ENCODE results near the gene SNUPN.
"Not testable (repeated sequence)": the region's sequence is repeated elsewhere in the genome, so short reads cannot be mapped to it uniquely, and the experiment has no call there.

SNUPN gene

DNA sequence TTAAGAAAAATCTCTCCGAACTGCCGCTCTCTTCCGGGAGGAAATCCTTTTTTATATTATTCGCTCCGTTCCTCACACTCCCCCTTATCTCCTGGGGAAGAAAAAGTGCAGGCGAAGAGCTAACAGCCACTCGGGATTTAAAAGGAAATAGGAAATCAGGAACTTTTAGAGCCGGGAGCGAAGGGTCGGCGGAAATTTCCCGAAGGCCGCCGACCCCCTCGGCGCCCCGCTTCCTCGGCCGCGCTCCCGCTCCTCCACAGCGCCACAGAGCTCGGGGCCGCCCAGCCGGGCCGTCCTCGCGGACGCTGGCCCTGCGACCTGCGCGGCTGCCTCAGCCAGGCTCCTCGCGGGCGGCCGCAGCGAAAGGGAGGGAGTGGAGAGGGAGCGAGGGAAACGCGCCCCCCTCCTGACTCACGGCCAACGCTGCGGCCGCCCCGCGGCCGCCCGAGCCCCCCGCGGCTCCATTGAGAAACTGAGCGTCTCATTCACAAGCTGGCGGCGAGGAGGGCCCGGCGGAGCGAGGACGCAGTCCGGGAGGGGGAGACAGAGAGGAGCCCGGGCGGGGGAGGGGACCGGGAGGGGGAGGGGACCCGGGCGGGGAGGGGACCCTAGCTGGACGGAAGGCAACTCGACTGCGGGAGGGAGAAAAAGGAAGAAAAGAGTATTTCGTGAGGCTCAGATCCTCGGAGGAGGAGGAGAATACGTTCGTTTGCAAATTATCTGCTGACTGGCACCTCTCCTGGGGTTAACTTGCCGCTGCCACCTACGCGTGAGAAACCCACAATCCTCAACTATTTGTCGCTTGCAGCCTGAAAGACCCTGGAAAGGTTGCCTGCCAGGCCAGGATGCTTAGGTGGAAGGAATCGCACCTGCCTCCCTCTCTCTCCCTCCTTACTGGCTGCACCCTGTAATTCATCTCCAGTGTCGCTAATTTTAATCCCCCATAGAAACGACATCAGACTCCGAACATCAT is 46.3 kb downstream of the SNUPN start, which contains the start of gene PTPN9:
Gene PTPN9, minus strand, starts transcription at position 368 of the 973 bp plus-strand sequence. CDS start 539 bp downstream, outside the sequence.
- WGBS (ENCODE audit: insufficient coverage, insufficient read length) = no CpG with 5 or more reads among the region's 78 CpGs
- Histone ChIP-seq H3K36me3 (ENCODE audit: control insufficient read depth, insufficient read depth, low read length) (no peaks in the 10 kb centered on the region), H3K27me3 (ENCODE audit: control insufficient read depth, insufficient read depth, low read length) (no peaks in the 10 kb centered on the region), H3K27ac (ENCODE audit: low read length) (no peak within 1 kb of the TSS), H3K4me3 (ENCODE audit: low read length) (peak within 1 kb of the TSS; percentile 78), H3K4me1 (ENCODE audit: control insufficient read depth, insufficient read depth, low read length) (no peaks in the 10 kb centered on the region), H3K9me3 (ENCODE audit: control insufficient read depth, insufficient read depth, low read length) (no peaks in the 10 kb centered on the region)
- no peak for DNase-seq (ENCODE audit: low read depth, low spot score)

DNA sequence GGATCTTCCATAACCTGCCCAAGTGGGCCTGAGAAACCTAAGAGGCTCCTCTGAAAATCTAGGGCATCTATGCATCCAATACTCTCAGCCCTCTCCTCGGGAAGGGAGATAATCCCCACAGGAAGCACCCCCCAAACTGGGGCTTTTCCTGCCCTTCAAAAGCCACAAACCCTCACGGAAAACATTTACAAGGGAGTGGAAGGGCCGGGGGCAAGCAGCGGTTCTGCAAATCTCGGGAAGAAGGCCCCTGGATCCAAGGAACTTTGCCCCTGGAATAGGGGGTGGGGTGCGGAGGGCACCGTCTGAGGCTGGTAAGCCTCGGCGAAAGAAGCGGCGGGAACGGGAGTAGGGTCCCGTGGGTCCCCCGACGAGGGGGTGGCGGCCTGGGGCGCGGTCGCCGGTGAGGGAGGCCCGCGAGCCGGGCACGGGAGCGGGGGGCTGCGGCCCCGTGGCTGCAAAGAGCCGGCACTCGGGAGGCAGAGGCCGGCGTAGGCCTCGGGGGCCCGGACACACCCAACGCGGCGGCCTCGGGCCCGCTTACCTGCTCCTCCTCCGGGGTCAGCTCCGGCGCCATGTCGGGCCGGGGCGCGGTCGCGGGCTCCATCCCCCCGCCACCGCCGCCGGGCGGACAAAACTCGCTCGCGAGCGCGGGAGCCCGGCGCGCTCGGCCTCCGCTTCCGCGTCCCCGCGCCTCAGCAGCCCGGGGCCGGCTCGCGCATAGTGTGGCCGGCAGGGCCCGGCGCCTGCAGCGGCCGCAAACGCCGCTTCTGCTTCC is 47.2 kb downstream of the SNUPN start:
- H3K4me3 ChIP-seq (ENCODE audit: low read length) = peak overlapping the region; percentile 78
- no peaks in the 10 kb centered on the region for H3K9me3 ChIP-seq (ENCODE audit: control insufficient read depth, insufficient read depth, low read length)
- no peak overlapping the region for H3K27ac ChIP-seq (ENCODE audit: low read length)
- H3K27me3 ChIP-seq (ENCODE audit: control insufficient read depth, insufficient read depth, low read length) = no peaks in the 10 kb centered on the region
- DNase-seq (ENCODE audit: low read depth, low spot score) = no peak
- H3K4me1 ChIP-seq (ENCODE audit: control insufficient read depth, insufficient read depth, low read length) = 0 out of 2 replicates have a peak, but pooled peaks cover 2% of the 10 kb centered on the region
- WGBS (ENCODE audit: insufficient coverage, insufficient read length) = no CpG with 5 or more reads among the region's 77 CpGs
- H3K36me3 ChIP-seq (ENCODE audit: control insufficient read depth, insufficient read depth, low read length) = no peaks in the 10 kb centered on the region

DNA sequence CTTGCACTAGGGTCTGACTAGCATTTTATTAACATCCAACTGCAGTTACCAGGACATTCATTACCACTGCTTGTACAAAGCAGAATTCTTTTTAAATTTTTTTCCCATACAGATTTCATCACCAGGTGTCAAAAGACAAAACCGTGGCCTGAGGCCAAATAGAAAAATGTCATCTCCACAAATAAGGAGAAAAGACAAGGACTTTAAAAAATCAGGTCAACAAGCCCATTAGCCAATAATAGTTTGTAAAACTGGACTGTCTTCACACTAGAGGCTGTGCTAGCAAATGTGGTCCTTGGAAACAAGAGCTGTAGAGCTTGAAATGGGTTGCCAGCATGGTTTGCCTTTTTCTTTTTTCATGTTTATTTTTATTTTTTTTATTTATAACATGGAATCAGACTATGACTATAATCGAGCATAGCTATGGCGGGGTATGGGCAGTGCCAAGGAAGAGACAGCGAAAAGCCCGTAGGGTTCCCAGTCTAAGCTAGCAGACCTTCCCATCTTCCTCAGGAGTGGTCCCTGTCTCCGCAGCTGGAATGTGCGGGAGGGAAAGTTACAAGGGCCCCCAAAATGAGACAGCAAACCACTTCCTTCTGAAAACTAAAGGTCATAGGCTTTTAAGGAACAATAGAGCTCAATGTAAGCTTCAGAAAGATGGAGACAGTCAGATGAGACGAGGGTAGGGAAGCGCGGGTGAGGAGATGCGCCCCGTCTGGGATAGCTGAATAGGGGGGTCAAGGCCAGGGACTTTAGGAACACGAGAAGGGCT is 47.9 kb downstream of the SNUPN start:
- no CpG with 5 or more reads among the region's 13 CpGs for WGBS (ENCODE audit: insufficient coverage, insufficient read length)
- H3K27me3 ChIP-seq (ENCODE audit: control insufficient read depth, insufficient read depth, low read length) = no peaks in the 10 kb centered on the region
- no peaks in the 10 kb centered on the region for H3K36me3 ChIP-seq (ENCODE audit: control insufficient read depth, insufficient read depth, low read length)
- DNase-seq (ENCODE audit: low read depth, low spot score) = no peak
- no peak overlapping the region for H3K27ac ChIP-seq (ENCODE audit: low read length)
- H3K9me3 ChIP-seq (ENCODE audit: control insufficient read depth, insufficient read depth, low read length) = no peaks in the 10 kb centered on the region
- 0 out of 2 replicates have a peak, but pooled peaks cover 2% of the 10 kb centered on the region for H3K4me1 ChIP-seq (ENCODE audit: control insufficient read depth, insufficient read depth, low read length)
- H3K4me3 ChIP-seq (ENCODE audit: low read length) = peak overlapping the region; percentile 78; the same call in 1 of the 2 replicates

DNA sequence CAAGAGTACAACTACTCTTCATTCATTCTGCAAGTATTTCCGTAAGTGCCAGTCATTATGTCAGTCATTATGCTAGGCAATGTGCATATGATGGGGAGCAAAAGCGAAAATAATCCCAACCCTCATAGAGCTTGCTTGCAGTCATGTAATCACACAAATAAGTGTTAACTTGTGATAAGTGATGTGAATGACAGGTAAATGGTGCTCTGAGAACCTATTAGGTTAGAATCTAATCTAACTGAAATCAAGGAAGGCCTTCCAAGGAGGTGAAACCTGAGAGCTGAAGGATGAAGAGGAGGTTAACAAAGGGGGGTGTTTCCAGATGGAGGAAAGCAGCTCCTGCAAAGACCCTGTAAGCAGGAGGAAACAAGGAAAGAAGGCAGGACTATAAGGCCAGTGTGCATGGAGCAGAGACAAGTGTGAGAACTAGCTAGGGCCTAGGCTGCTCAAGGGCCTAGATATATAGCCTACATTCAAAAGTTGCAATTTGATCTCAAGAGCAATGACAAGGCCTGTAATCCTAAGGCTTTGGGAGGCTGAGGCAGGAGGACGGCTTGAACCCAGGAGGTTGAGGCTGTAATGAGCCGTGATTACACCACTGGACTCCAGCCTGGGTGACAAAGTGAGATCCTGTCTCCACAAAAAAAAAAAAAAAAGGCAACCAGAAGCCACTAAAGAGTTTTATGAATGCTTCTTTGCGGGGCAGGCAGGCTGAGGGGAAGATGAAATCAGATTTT is 51.7 kb downstream of the SNUPN start:
- WGBS (ENCODE audit: insufficient coverage, insufficient read length) = no CpG with 5 or more reads among the region's 5 CpGs
- no peaks in the 10 kb centered on the region for H3K9me3 ChIP-seq (ENCODE audit: control insufficient read depth, insufficient read depth, low read length)
- no peaks in the 10 kb centered on the region for H3K36me3 ChIP-seq (ENCODE audit: control insufficient read depth, insufficient read depth, low read length)
- H3K4me1 ChIP-seq (ENCODE audit: control insufficient read depth, insufficient read depth, low read length) = 0 out of 2 replicates have a peak, but pooled peaks cover 3% of the 10 kb centered on the region
- no peaks in the 10 kb centered on the region for H3K27me3 ChIP-seq (ENCODE audit: control insufficient read depth, insufficient read depth, low read length)
- H3K4me3 ChIP-seq (ENCODE audit: low read length) = no peak overlapping the region
- peak overlapping the region; percentile 49 for H3K27ac ChIP-seq (ENCODE audit: low read length)
- no peak for DNase-seq (ENCODE audit: low read depth, low spot score)

DNA sequence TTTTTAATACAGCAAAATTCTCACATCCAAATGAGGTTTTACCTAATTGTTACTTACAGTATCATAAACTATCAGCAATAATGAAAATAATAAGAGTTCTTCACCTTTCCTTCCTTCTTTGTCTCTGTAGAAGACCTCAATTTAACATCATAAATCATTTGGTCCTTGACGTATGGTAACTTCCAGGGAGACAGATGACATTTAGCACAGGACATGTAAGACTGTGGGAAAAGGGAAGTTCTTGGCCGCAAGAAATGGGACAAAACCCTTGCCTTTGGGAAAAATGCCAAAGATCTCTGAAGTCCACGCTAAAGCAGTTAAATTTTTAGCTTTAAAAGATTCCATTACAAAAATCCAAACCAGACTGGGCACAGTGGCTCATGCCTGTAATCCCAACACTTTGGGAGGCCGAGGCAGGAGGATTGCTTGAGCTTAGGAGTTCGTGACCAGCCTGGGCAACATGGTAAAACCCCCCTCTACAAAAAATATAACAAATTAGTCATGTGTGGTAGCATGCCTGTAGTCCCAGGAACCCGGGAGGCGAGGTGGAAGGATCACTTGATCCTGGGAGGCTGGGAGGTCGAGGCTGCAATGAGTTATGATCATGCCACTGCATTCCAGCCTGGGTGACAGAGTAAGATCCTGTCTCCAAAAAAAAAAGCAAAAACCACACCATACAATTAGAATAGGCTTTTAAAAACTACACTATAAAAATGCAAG is 55.2 kb downstream of the SNUPN start:
- 0 out of 2 replicates have a peak, but pooled peaks cover 3% of the 10 kb centered on the region for H3K4me1 ChIP-seq (ENCODE audit: control insufficient read depth, insufficient read depth, low read length)
- H3K27me3 ChIP-seq (ENCODE audit: control insufficient read depth, insufficient read depth, low read length) = no peaks in the 10 kb centered on the region
- WGBS (ENCODE audit: insufficient coverage, insufficient read length) = no CpG with 5 or more reads among the region's 8 CpGs
- H3K9me3 ChIP-seq (ENCODE audit: control insufficient read depth, insufficient read depth, low read length) = no peaks in the 10 kb centered on the region
- no peak for DNase-seq (ENCODE audit: low read depth, low spot score)
- no peak overlapping the region for H3K27ac ChIP-seq (ENCODE audit: low read length)
- H3K36me3 ChIP-seq (ENCODE audit: control insufficient read depth, insufficient read depth, low read length) = no peaks in the 10 kb centered on the region
- H3K4me3 ChIP-seq (ENCODE audit: low read length) = no peak overlapping the region

DNA sequence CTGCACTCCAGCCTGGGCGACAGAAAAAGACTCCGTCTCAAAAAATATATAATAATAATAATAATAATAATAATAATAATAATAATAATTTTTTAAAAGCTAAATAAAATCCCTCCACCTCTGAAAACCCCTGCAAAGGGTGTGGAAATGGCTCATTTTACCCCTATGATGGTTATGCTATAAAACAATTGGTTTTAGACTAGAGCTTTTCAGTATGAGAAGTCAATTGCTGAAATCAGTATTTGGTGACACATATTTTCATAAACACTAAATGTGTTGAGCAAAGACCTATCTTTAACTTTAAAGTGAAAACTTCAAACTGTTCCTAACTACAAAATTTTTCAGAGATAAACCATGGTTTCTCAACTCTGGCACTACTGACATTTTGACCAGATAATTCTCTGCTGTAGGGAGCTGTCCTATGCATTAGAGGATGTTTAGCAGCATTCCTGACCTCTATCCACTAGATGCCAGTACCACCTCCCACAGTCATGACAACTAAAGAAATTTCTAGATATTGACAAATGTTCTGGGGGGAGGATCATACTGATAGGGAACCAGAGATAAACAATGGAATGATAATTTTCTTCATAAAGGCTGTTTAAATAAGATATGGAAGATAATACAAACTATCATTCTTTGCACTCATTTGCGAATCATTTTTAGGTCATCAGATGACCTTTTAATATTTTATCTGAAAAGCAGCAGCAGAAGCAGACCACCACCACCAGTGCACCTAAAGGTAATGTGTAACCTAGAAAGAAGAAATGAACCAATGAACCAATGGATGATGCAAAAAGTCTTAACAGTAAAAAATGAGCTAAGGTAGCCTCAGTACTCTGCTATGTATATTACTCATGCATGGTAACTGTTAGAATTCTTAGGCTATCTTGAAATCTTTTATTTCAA is 60.2 kb downstream of the SNUPN start:
- Histone ChIP-seq H3K9me3 (ENCODE audit: control insufficient read depth, insufficient read depth, low read length) (no peaks in the 10 kb centered on the region), H3K4me3 (ENCODE audit: low read length) (no peak overlapping the region), H3K27me3 (ENCODE audit: control insufficient read depth, insufficient read depth, low read length) (no peaks in the 10 kb centered on the region), H3K36me3 (ENCODE audit: control insufficient read depth, insufficient read depth, low read length) (no peaks in the 10 kb centered on the region), H3K4me1 (ENCODE audit: control insufficient read depth, insufficient read depth, low read length) (no peaks in the 10 kb centered on the region), H3K27ac (ENCODE audit: low read length) (no peak overlapping the region)
- no CpG with 5 or more reads among the region's 3 CpGs for WGBS (ENCODE audit: insufficient coverage, insufficient read length)
- DNase-seq (ENCODE audit: low read depth, low spot score) = no peak

DNA sequence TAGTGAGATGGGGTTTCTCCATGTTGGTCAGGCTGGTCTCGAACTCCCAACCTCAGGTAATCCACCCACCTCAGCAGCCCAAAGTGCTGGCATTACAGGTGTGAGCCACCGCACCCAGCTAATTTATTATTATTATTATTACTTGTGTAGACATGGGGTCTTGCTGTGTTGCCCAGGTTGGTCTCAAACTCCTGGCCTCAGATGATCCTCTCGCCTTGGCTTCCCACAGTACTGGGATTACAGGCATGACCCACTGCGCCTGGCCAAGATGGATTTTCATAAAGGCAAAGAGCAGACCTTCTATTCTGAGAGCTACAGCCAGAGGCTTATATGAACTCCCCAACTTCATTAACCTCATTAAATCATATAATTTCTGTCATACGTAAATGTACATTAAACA is 63.6 kb downstream of the SNUPN start:
- no peaks in the 10 kb centered on the region for H3K4me1 ChIP-seq (ENCODE audit: control insufficient read depth, insufficient read depth, low read length)
- no peak for DNase-seq (ENCODE audit: low read depth, low spot score)
- H3K36me3 ChIP-seq (ENCODE audit: control insufficient read depth, insufficient read depth, low read length) = no peaks in the 10 kb centered on the region
- no peaks in the 10 kb centered on the region for H3K9me3 ChIP-seq (ENCODE audit: control insufficient read depth, insufficient read depth, low read length)
- no peaks in the 10 kb centered on the region for H3K27me3 ChIP-seq (ENCODE audit: control insufficient read depth, insufficient read depth, low read length)
- H3K4me3 ChIP-seq (ENCODE audit: low read length) = no peak overlapping the region
- no CpG with 5 or more reads among the region's 5 CpGs for WGBS (ENCODE audit: insufficient coverage, insufficient read length)
- no peak overlapping the region for H3K27ac ChIP-seq (ENCODE audit: low read length)

DNA sequence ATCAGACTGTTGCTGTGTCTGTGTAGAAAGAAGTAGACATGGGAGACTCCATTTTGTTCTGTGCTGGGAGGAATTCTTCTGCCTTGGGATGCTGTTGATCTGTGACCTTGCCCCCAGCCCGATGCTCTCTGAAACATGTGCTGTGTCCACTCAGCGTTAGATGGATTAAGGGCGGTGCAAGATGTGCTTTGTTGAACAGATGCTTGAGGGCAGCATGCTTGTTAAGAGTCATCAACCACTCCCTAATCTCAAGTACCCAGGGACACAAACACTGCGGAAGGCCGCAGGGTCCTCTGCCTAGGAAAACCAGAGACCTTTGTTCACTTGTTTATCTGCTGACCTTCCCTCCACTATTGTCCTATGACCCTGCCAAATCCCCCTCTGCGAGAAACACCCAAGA is 66.2 kb downstream of the SNUPN start:
- no CpG with 5 or more reads among the region's 6 CpGs for WGBS (ENCODE audit: insufficient coverage, insufficient read length)
- H3K4me1 ChIP-seq (ENCODE audit: control insufficient read depth, insufficient read depth, low read length); H3K27me3 ChIP-seq (ENCODE audit: control insufficient read depth, insufficient read depth, low read length); H3K27ac ChIP-seq (ENCODE audit: low read length); DNase-seq (ENCODE audit: low read depth, low spot score); H3K4me3 ChIP-seq (ENCODE audit: low read length); H3K36me3 ChIP-seq (ENCODE audit: control insufficient read depth, insufficient read depth, low read length); H3K9me3 ChIP-seq (ENCODE audit: control insufficient read depth, insufficient read depth, low read length): not testable (repeated sequence)

Data from iPS DF 6.9 (cell line).